ENCODE measurements around the gene ATM. TPM values are rescaled to one million over a fixed set of nuclear protein-coding genes. Genes with fewer than 3 reads are reported as not detected.

ATM gene, protein sequence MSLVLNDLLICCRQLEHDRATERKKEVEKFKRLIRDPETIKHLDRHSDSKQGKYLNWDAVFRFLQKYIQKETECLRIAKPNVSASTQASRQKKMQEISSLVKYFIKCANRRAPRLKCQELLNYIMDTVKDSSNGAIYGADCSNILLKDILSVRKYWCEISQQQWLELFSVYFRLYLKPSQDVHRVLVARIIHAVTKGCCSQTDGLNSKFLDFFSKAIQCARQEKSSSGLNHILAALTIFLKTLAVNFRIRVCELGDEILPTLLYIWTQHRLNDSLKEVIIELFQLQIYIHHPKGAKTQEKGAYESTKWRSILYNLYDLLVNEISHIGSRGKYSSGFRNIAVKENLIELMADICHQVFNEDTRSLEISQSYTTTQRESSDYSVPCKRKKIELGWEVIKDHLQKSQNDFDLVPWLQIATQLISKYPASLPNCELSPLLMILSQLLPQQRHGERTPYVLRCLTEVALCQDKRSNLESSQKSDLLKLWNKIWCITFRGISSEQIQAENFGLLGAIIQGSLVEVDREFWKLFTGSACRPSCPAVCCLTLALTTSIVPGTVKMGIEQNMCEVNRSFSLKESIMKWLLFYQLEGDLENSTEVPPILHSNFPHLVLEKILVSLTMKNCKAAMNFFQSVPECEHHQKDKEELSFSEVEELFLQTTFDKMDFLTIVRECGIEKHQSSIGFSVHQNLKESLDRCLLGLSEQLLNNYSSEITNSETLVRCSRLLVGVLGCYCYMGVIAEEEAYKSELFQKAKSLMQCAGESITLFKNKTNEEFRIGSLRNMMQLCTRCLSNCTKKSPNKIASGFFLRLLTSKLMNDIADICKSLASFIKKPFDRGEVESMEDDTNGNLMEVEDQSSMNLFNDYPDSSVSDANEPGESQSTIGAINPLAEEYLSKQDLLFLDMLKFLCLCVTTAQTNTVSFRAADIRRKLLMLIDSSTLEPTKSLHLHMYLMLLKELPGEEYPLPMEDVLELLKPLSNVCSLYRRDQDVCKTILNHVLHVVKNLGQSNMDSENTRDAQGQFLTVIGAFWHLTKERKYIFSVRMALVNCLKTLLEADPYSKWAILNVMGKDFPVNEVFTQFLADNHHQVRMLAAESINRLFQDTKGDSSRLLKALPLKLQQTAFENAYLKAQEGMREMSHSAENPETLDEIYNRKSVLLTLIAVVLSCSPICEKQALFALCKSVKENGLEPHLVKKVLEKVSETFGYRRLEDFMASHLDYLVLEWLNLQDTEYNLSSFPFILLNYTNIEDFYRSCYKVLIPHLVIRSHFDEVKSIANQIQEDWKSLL (N-terminal part only)
- total RNA-seq (100 to 1,000 TPM; 183 to 879 (median 440) TPM), polyA plus RNA-seq (100 to 1,000 TPM in 1 of 2 donors, 10 to 100 TPM in 1; 84.7 to 161 TPM), total RNA-seq (1,384 reads per million, percentile 99 among the genes with 10 or more reads in this experiment)

GRCh38 chr11:108222574-108223347, at the start of gene ATM, which contains the start of gene NPAT:
ATM (plus strand) TSS chr11:108223067; CDS start chr11:108227625, 4,558 bp downstream.
NPAT (minus strand) TSS chr11:108222638; CDS start chr11:108222536, 102 bp downstream.
- Histone ChIP-seq H3K36me3 (ENCODE audit: control insufficient read depth in 2 of 3, insufficient read depth in 3 of 3, low read length in 3 of 3) (peaks cover 0 to 6% (median 0%) of the 10 kb centered on the region in 3 experiments), H3K27ac (ENCODE audit: low read depth, low read length) (peak within 1 kb of the TSS; percentile 98), H3K9me3 (ENCODE audit: control insufficient read depth in 2 of 3, low read length in 3 of 3) (no peaks in the 10 kb centered on the region), H3K27me3 (ENCODE audit: control insufficient read depth in 2 of 2, insufficient read depth in 2 of 2, low read length in 2 of 2) (no peaks in the 10 kb centered on the region), H3K4me3 (ENCODE audit: low read length) (peak within 1 kb of the TSS; percentile 93), H3K4me1 (ENCODE audit: control insufficient read depth in 2 of 2, insufficient read depth in 2 of 2, low read length in 2 of 2) (peaks cover 26 to 30% of the 10 kb centered on the region in 2 donors)
- Mint-ChIP-seq H3K4me1 (peaks cover 33 to 57% (median 37%) of the 10 kb centered on the region in 7 donors), H3K27ac (no peak within 1 kb of the TSS), H3K4me3 (no peak within 1 kb of the TSS), H3K27me3 (no peaks in the 10 kb centered on the region), H3K9me3 (no peaks in the 10 kb centered on the region), H3K36me3 (peaks cover 3 to 30% (median 20%) of the 10 kb centered on the region in 5 donors)
- intact Hi-C loops (cut with micrococcal nuclease) = loop anchor here (1.0 to 10.0 kb wide), 20 partner anchors 14 to 765 kb away; partner anchors contain the start of genes ACAT1 (in 2 of the 2), ALKBH8 (in 2 of the 2), C11orf65 (in 2 of the 2) and CUL5 (in 2 of the 2)
- ATAC-seq (peak; percentile 91), DNase-seq (peak; percentile 94 to 99 (median 98))
- ChIA-PET POLR2A (interaction anchor here (0.9 to 9.0 kb wide), 28 partner anchors 9 to 244 kb away, joined by 3 to 779 read pairs (median 5); partner anchors contain the start of gene C11orf65), CTCF (interaction anchor here (0.7 to 9.5 kb wide), 7 partner anchors 16 to 366 kb away, joined by 3 to 104 read pairs (median 4); no protein-coding TSS in a partner anchor)

GRCh38 chr11:108177570-108177969, 45.3 kb upstream of the ATM start:
- Histone ChIP-seq H3K27me3 (ENCODE audit: control insufficient read depth in 2 of 2, insufficient read depth in 2 of 2, low read length in 2 of 2) (no peaks in the 10 kb centered on the region), H3K4me1 (ENCODE audit: control insufficient read depth in 2 of 2, insufficient read depth in 2 of 2, low read length in 2 of 2) (no peaks in the 10 kb centered on the region), H3K27ac (ENCODE audit: low read depth, low read length) (no peak overlapping the region), H3K36me3 (ENCODE audit: control insufficient read depth in 2 of 3, insufficient read depth in 3 of 3, low read length in 3 of 3) (peaks cover 11 to 79% (median 27%) of the 10 kb centered on the region in 3 experiments), H3K4me3 (ENCODE audit: low read length) (no peak overlapping the region), H3K9me3 (ENCODE audit: control insufficient read depth in 2 of 3, low read length in 3 of 3) (no peaks in the 10 kb centered on the region)
- Mint-ChIP-seq H3K9me3 (peaks cover 0 to 1% (median 0%) of the 10 kb centered on the region in 11 donors), H3K27me3 (no peaks in the 10 kb centered on the region), H3K27ac (peak overlapping the region in 5 of 9 donors; percentile 0 to 80 (median 31)), H3K4me1 (peaks cover 0 to 23% (median 12%) of the 10 kb centered on the region in 7 donors), H3K4me3 (no peak overlapping the region), H3K36me3 (peaks cover 19 to 59% (median 44%) of the 10 kb centered on the region in 5 donors)
- intact Hi-C loops (cut with micrococcal nuclease) = loop anchor here in 1 of 2 donors (5.0 kb wide), 1 partner anchor 40 kb away; no protein-coding TSS in a partner anchor
- DNase-seq (no peak), ATAC-seq (no peak)
- CTCF ChIA-PET = no interaction called here
- POLR2A ChIA-PET = no interaction called here

- Histone ChIP-seq H3K9me3 (ENCODE audit: control insufficient read depth in 2 of 3, low read length in 3 of 3) (no peaks in the 10 kb centered on the region), H3K4me3 (ENCODE audit: low read length) (no peak overlapping the region), H3K27me3 (ENCODE audit: control insufficient read depth in 2 of 2, insufficient read depth in 2 of 2, low read length in 2 of 2) (no peaks in the 10 kb centered on the region), H3K27ac (ENCODE audit: low read depth, low read length) (no peak overlapping the region), H3K36me3 (ENCODE audit: control insufficient read depth in 2 of 3, insufficient read depth in 3 of 3, low read length in 3 of 3) (peaks cover 14 to 73% (median 48%) of the 10 kb centered on the region in 3 experiments), H3K4me1 (ENCODE audit: control insufficient read depth in 2 of 2, insufficient read depth in 2 of 2, low read length in 2 of 2) (peaks cover 0 to 15% of the 10 kb centered on the region in 2 donors)
- intact Hi-C loops (cut with micrococcal nuclease) = no loop called here
- Mint-ChIP-seq H3K27ac (peak overlapping the region in 6 of 9 donors; percentile 18 to 84 (median 34)), H3K4me1 (peaks cover 4 to 43% (median 30%) of the 10 kb centered on the region in 7 donors), H3K36me3 (peaks cover 2 to 37% (median 20%) of the 10 kb centered on the region in 5 donors), H3K9me3 (no peaks in the 10 kb centered on the region), H3K27me3 (no peaks in the 10 kb centered on the region), H3K4me3 (no peak overlapping the region)
- ATAC-seq = no peak
- POLR2A ChIA-PET = interaction anchor here (0.6 kb wide), 1 partner anchor 136 kb away, joined by 3 read pairs; no protein-coding TSS in a partner anchor
- no peak for DNase-seq
- CTCF ChIA-PET = interaction anchor here (0.6 kb wide), 1 partner anchor 144 kb away, joined by 4 read pairs; no protein-coding TSS in a partner anchor
Measured at GRCh38 chr11:108193725-108194124, 29.1 kb upstream of the ATM start.

GRCh38 chr11:108196901-108197300, 26.0 kb upstream of the ATM start:
- H3K4me1 Mint-ChIP-seq = peaks cover 21 to 68% (median 57%) of the 10 kb centered on the region in 7 donors
- no peak overlapping the region for H3K4me3 ChIP-seq (ENCODE audit: low read length)
- no peaks in the 10 kb centered on the region for H3K27me3 Mint-ChIP-seq
- H3K36me3 ChIP-seq (ENCODE audit: control insufficient read depth in 2 of 3, insufficient read depth in 3 of 3, low read length in 3 of 3) = peaks cover 0 to 56% (median 35%) of the 10 kb centered on the region in 3 experiments
- ChIA-PET CTCF (no interaction called here), POLR2A (interaction anchor here (0.9 kb wide), 1 partner anchor 42 kb away, joined by 3 read pairs; no protein-coding TSS in a partner anchor)
- DNase-seq = no peak
- peak overlapping the region in 4 of 9 donors; percentile 31 to 80 (median 51) for H3K27ac Mint-ChIP-seq
- H3K27ac ChIP-seq (ENCODE audit: low read depth, low read length) = no peak overlapping the region
- H3K4me1 ChIP-seq (ENCODE audit: control insufficient read depth in 2 of 2, insufficient read depth in 2 of 2, low read length in 2 of 2) = peaks cover 0 to 28% of the 10 kb centered on the region in 2 donors
- H3K9me3 Mint-ChIP-seq = no peaks in the 10 kb centered on the region
- peaks cover 4 to 25% (median 19%) of the 10 kb centered on the region in 5 donors for H3K36me3 Mint-ChIP-seq
- ATAC-seq = no peak
- H3K9me3 ChIP-seq (ENCODE audit: control insufficient read depth in 2 of 3, low read length in 3 of 3) = no peaks in the 10 kb centered on the region
- peak overlapping the region in 1 of 10 donors; percentile 56 for H3K4me3 Mint-ChIP-seq
- intact Hi-C loops (cut with micrococcal nuclease) = loop anchor here in 1 of 2 donors (2.0 to 5.0 kb wide), 2 partner anchors 22 to 450 kb away; no protein-coding TSS in a partner anchor
- no peaks in the 10 kb centered on the region for H3K27me3 ChIP-seq (ENCODE audit: control insufficient read depth in 2 of 2, insufficient read depth in 2 of 2, low read length in 2 of 2)

GRCh38 chr11:108197351-108197750, 25.5 kb upstream of the ATM start:
- no peaks in the 10 kb centered on the region for H3K27me3 ChIP-seq (ENCODE audit: control insufficient read depth in 2 of 2, insufficient read depth in 2 of 2, low read length in 2 of 2)
- intact Hi-C loops (cut with micrococcal nuclease) = loop anchor here in 1 of 2 donors (2.0 to 5.0 kb wide), 2 partner anchors 21 to 450 kb away; no protein-coding TSS in a partner anchor
- POLR2A ChIA-PET = interaction anchor here (0.6 kb wide), 1 partner anchor 35 kb away, joined by 3 read pairs; no protein-coding TSS in a partner anchor
- peaks cover 21 to 73% (median 59%) of the 10 kb centered on the region in 7 donors for H3K4me1 Mint-ChIP-seq
- peaks cover 4 to 25% (median 19%) of the 10 kb centered on the region in 5 donors for H3K36me3 Mint-ChIP-seq
- CTCF ChIA-PET = no interaction called here
- H3K4me1 ChIP-seq (ENCODE audit: control insufficient read depth in 2 of 2, insufficient read depth in 2 of 2, low read length in 2 of 2) = peaks cover 0 to 32% of the 10 kb centered on the region in 2 donors
- H3K9me3 ChIP-seq (ENCODE audit: control insufficient read depth in 2 of 3, low read length in 3 of 3) = no peaks in the 10 kb centered on the region
- H3K27ac Mint-ChIP-seq = peak overlapping the region in 6 of 9 donors; percentile 58 to 86 (median 74)
- DNase-seq (no peak), ATAC-seq (no peak)
- no peaks in the 10 kb centered on the region for H3K27me3 Mint-ChIP-seq
- peaks cover 0 to 53% (median 31%) of the 10 kb centered on the region in 3 experiments for H3K36me3 ChIP-seq (ENCODE audit: control insufficient read depth in 2 of 3, insufficient read depth in 3 of 3, low read length in 3 of 3)
- H3K27ac ChIP-seq (ENCODE audit: low read depth, low read length) = no peak overlapping the region
- H3K4me3 ChIP-seq (ENCODE audit: low read length) = no peak overlapping the region
- H3K4me3 Mint-ChIP-seq = peak overlapping the region in 5 of 10 donors; percentile 2 to 56 (median 20)
- no peaks in the 10 kb centered on the region for H3K9me3 Mint-ChIP-seq
